GM12878 (cell line): ENCODE measurements around the gene SETD1B. TPM values are rescaled to one million over a fixed set of nuclear protein-coding genes. Genes with fewer than 3 reads are reported as not detected.

Experiments used
- ASH2L ChIP-seq: fragments of 300-600, 200-600 bp; sonication (generic); IDR thresholded peaks from 2 replicates; pipeline ENCODE4 v1.6.1; 2017; ENCODE audit warnings: low read depth, mild to moderate bottlenecking, borderline replicate concordance
- BACH1 ChIP-seq: fragments of 450-650 bp; IDR thresholded peaks from 2 replicates; pipeline ENCODE4 v1.6.1; 2017; ENCODE audit warnings: mild to moderate bottlenecking, borderline replicate concordance
- BHLHE40 ChIP-seq, 2 experiments: fragments of 450-650 bp in 1 of 2; IDR thresholded peaks; 2 replicates each; pipeline ENCODE4 v1.6.1; 2011 to 2017; ENCODE audit warnings: low read depth in 2 of 2, borderline replicate concordance in 1 of 2, improper control_type of control experiment in 1 of 2, low read length in 1 of 2, mild to moderate bottlenecking in 1 of 2
- DPF2 ChIP-seq: fragments of 450-650 bp; IDR thresholded peaks from 2 replicates; pipeline ENCODE4 v1.6.1; 2017; ENCODE audit warnings: mild to moderate bottlenecking
- EED ChIP-seq: sonication (generic); IDR thresholded peaks from 2 replicates; pipeline ENCODE4 v1.6.1; 2016; ENCODE audit warnings: antibody characterized with exemption, low read depth
- EP300 ChIP-seq, 2 experiments: fragments of 150-350 bp in 1 of 2; IDR thresholded peaks; 2 replicates each; pipeline ENCODE4 v1.6.1; 2011 to 2012; ENCODE audit warnings: low read depth in 2 of 2, low read length in 2 of 2, borderline replicate concordance in 1 of 2, improper control_type of control experiment in 1 of 2, inconsistent platforms in 1 of 2; ENCODE audit not compliant: control insufficient read depth in 1 of 2
- GATAD2B ChIP-seq: fragments of 450-650 bp; conservative IDR thresholded peaks from 2 replicates; pipeline ENCODE4 v1.6.1; 2017; ENCODE audit warnings: low read depth, mild to moderate bottlenecking, moderate library complexity
- HDGF ChIP-seq: fragments of 450-650 bp; IDR thresholded peaks from 2 replicates; pipeline ENCODE4 v1.6.1; 2016; ENCODE audit warnings: antibody characterized with exemption
- IKZF1 ChIP-seq: fragments of 450-650 bp; conservative IDR thresholded peaks from 2 replicates; pipeline ENCODE4 v1.6.1; 2017; ENCODE audit warnings: antibody characterized with exemption, mild to moderate bottlenecking
- IKZF2 ChIP-seq, 2 experiments: fragments of 450-650 bp; IDR thresholded peaks; 2 replicates each; pipeline ENCODE4 v1.6.1; 2017; ENCODE audit warnings: mild to moderate bottlenecking in 2 of 2, moderate library complexity in 2 of 2
- KLF5 ChIP-seq: fragments of 450-650 bp; IDR thresholded peaks from 2 replicates; pipeline ENCODE4 v1.6.1; 2014; ENCODE audit warnings: mild to moderate bottlenecking; ENCODE audit not compliant: partially characterized antibody
- LARP7 ChIP-seq: fragments of 450-650 bp; IDR thresholded peaks from 2 replicates; pipeline ENCODE4 v1.6.1; 2017; ENCODE audit warnings: mild to moderate bottlenecking
- NBN ChIP-seq: fragments of 450-650 bp; IDR thresholded peaks from 2 replicates; pipeline ENCODE4 v1.6.1; 2016
- NFXL1 ChIP-seq: fragments of 450-650 bp; IDR thresholded peaks from 2 replicates; pipeline ENCODE4 v1.6.1; 2017; ENCODE audit warnings: antibody characterized with exemption, mild to moderate bottlenecking, borderline replicate concordance
- POLR2A ChIP-seq: IDR thresholded peaks from 2 replicates; pipeline ENCODE4 v1.6.1; 2011; ENCODE audit warnings: low read depth, mild to moderate bottlenecking, low read length
- POU2F2 ChIP-seq: IDR thresholded peaks from 3 replicates; pipeline ENCODE4 v1.6.1; 2011; ENCODE audit warnings: low read depth, mild to moderate bottlenecking, low read length, borderline replicate concordance
- SMARCA5 ChIP-seq: fragments of 450-650 bp; IDR thresholded peaks from 2 replicates; pipeline ENCODE4 v1.6.1; 2017; ENCODE audit warnings: mild to moderate bottlenecking
- SUPT20H ChIP-seq: IDR thresholded peaks from 2 replicates; pipeline ENCODE4 v1.6.1; 2011; ENCODE audit warnings: low read depth, mild to moderate bottlenecking, low read length, moderate library complexity, borderline replicate concordance; ENCODE audit not compliant: control insufficient read depth
- TBL1XR1 ChIP-seq: IDR thresholded peaks from 2 replicates; pipeline ENCODE4 v1.6.1; 2012; ENCODE audit warnings: low read depth, low read length, improper control_type of control experiment
- TCF12 ChIP-seq: IDR thresholded peaks from 2 replicates; pipeline ENCODE4 v1.6.1; 2011; ENCODE audit warnings: low read depth, mild to moderate bottlenecking, low read length
- YY1 ChIP-seq: IDR thresholded peaks from 2 replicates; pipeline ENCODE4 v1.6.1; 2011; ENCODE audit warnings: low read depth, mild to moderate bottlenecking, low read length
- ZNF217 ChIP-seq: fragments of 450-650 bp; IDR thresholded peaks from 2 replicates; pipeline ENCODE4 v1.6.1; 2017; ENCODE audit warnings: antibody characterized with exemption, mild to moderate bottlenecking
- ZNF24 ChIP-seq: fragments of 450-650 bp; IDR thresholded peaks from 2 replicates; pipeline ENCODE4 v1.6.1; 2017; ENCODE audit warnings: antibody characterized with exemption, mild to moderate bottlenecking
- polyA plus RNA-seq, 11 experiments: library from polyadenylated mRNA; depleted of rRNA in 4 of 11; unstranded in 6 of 11; stranded (reverse) in 5 of 11; fragments of >200 nt; fragmentation: Nextera tagmentation in 4 of 11; fragmentation: Illumina TruSeq in 1 of 11; extraction: Ambion mirVana in 4 of 11; extraction: Trizol in 1 of 11; gene quantifications; 1 replicate in 1 of 11; 2 replicates in 10 of 11; pipeline versions ENCODE4 v1.2.1 to v1.2.3, GENCODE V29; 2011 to 2016; ENCODE audit warnings: inconsistent platforms in 2 of 11, missing spikeins in 2 of 11, low read depth in 1 of 11
- total RNA-seq, 4 experiments: library from RNA; depleted of rRNA in 3 of 4; stranded (reverse); fragments of >200 nt in 3 of 4; fragmentation: Illumina TruSeq in 1 of 4; extraction: Trizol in 1 of 4; gene quantifications; 2 replicates each; pipeline versions ENCODE4 v1.2.1 to v1.2.3, GENCODE V29; 2013 to 2021
- TF ChIP-seq, protein P1 (sequence below): fragments of 450-650 bp; IDR thresholded peaks from 2 replicates; pipeline ENCODE4 v1.6.1; 2016; ENCODE audit warnings: mild to moderate bottlenecking
- TF ChIP-seq, protein P2 (sequence below): fragments of 450-650 bp; IDR thresholded peaks from 2 replicates; pipeline ENCODE4 v1.6.1; 2016; ENCODE audit warnings: mild to moderate bottlenecking
- TF ChIP-seq, protein P3 (sequence below): fragments of 450-650 bp; conservative IDR thresholded peaks from 2 replicates; pipeline ENCODE4 v1.6.1; 2017; ENCODE audit warnings: mild to moderate bottlenecking, moderate library complexity

SETD1B gene
- total and polyA plus RNA-seq, 10 of the 15 experiments (the other 5 are each of a cell fraction or from before 2014, with no cell fraction given): 0.50 to 17.3 (median 1.6) TPM

DNA sequence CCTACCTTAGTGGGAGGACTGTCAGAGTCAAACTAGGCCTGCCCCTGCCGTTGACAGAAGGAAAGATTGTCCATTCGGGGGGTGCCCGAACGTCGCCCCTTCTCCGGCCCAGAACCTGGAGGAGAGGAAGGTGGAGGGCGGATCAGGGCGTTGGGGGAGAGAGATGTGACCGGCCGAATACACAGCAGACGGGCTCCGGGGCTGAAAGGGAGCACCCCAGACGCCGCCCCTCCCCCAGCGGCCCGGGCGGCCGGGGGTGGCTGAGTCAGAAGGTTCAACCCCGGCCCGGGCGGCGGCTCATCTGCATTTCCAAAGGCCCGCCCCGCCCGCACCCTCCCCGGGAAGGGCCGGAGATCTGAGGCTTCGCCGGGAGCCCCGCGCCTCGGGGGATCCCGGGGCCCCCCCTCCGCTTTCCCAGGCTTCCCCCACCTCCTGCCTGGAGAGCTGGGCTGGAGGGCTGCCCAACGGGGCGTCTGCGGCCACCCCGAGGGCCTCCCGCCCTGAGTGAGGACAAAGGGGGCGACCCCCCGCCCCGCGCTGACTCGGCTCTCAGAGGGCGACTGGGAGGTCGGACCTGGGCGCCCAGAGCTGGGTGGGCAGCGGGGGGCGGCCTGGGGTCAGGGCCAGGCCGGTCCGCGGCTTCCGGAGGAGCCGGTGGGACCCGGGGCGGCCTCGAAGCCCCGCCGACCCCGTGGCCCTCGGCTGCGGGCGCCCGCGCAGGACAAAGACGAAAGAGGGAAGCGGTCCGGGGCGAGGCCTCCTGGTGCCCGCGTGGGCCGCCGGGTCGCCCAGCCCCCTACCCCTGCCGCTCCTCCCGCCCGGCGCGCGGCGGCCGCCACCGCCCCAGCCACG, 3.7 kb upstream of the SETD1B start (continued):
- TF ChIP-seq, protein P1, sequence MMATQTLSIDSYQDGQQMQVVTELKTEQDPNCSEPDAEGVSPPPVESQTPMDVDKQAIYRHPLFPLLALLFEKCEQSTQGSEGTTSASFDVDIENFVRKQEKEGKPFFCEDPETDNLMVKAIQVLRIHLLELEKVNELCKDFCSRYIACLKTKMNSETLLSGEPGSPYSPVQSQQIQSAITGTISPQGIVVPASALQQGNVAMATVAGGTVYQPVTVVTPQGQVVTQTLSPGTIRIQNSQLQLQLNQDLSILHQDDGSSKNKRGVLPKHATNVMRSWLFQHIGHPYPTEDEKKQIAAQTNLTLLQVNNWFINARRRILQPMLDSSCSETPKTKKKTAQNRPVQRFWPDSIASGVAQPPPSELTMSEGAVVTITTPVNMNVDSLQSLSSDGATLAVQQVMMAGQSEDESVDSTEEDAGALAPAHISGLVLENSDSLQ: no peak
- TF ChIP-seq IKZF2 (IDR thresholded peaks at IDR 0.05): peak in 1 of 2 experiments; percentile 45; a peak in 2 of 4 replicates
- peak; percentile 82 for TF ChIP-seq IKZF1
- TF ChIP-seq GATAD2B: peak; percentile 93
- TF ChIP-seq KLF5: peak; percentile 27
- peak; percentile 51 for TF ChIP-seq POU2F2
- TF ChIP-seq SMARCA5: peak; percentile 49
- no peak for TF ChIP-seq SUPT20H
- TF ChIP-seq, protein P2, sequence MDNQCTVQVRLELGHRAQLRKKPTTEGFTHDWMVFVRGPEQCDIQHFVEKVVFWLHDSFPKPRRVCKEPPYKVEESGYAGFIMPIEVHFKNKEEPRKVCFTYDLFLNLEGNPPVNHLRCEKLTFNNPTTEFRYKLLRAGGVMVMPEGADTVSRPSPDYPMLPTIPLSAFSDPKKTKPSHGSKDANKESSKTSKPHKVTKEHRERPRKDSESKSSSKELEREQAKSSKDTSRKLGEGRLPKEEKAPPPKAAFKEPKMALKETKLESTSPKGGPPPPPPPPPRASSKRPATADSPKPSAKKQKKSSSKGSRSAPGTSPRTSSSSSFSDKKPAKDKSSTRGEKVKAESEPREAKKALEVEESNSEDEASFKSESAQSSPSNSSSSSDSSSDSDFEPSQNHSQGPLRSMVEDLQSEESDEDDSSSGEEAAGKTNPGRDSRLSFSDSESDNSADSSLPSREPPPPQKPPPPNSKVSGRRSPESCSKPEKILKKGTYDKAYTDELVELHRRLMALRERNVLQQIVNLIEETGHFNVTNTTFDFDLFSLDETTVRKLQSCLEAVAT: peak; percentile 64; the same call in 1 of the 2 replicates
- TF ChIP-seq, protein P3, sequence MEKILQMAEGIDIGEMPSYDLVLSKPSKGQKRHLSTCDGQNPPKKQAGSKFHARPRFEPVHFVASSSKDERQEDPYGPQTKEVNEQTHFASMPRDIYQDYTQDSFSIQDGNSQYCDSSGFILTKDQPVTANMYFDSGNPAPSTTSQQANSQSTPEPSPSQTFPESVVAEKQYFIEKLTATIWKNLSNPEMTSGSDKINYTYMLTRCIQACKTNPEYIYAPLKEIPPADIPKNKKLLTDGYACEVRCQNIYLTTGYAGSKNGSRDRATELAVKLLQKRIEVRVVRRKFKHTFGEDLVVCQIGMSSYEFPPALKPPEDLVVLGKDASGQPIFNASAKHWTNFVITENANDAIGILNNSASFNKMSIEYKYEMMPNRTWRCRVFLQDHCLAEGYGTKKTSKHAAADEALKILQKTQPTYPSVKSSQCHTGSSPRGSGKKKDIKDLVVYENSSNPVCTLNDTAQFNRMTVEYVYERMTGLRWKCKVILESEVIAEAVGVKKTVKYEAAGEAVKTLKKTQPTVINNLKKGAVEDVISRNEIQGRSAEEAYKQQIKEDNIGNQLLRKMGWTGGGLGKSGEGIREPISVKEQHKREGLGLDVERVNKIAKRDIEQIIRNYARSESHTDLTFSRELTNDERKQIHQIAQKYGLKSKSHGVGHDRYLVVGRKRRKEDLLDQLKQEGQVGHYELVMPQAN: 0 out of 2 replicates have a peak, but pooled peaks have one; percentile 22
- peak; percentile 73; the same call in 1 of the 2 replicates for TF ChIP-seq BACH1
- peak; percentile 68 for TF ChIP-seq LARP7
- TF ChIP-seq EED: peak; percentile 17; the same call in 1 of the 2 replicates
- TF ChIP-seq HDGF: peak; percentile 81; the same call in 1 of the 2 replicates
- peak; percentile 10; the same call in 1 of the 2 replicates for TF ChIP-seq ZNF24
- TF ChIP-seq NFXL1: peak; percentile 97
- TF ChIP-seq NBN: peak; percentile 78; the same call in 1 of the 2 replicates
- TF ChIP-seq YY1: 0 out of 2 replicates have a peak, but pooled peaks have one; percentile 25
- peak; percentile 63 for TF ChIP-seq DPF2
- no peak for TF ChIP-seq TBL1XR1
- no peak for TF ChIP-seq ASH2L
- 0 out of 2 replicates have a peak, but pooled peaks have one; percentile 23 for TF ChIP-seq TCF12
- TF ChIP-seq BHLHE40 (IDR thresholded peaks at IDR 0.05; ENCODE audit: borderline replicate concordance in 1 of 2, low read depth in 2 of 2, low read length in 1 of 2): peak in 1 of 2 experiments; percentile 54; a peak in 2 of 4 replicates
- peak; percentile 26 for TF ChIP-seq POLR2A
- TF ChIP-seq ZNF217: 0 out of 2 replicates have a peak, but pooled peaks have one; percentile 22
- no peak for TF ChIP-seq EP300 (IDR thresholded peaks at IDR 0.05; ENCODE audit: borderline replicate concordance in 1 of 2, control insufficient read depth in 1 of 2, low read depth in 2 of 2, low read length in 2 of 2)
- TF ChIP-seq, all 136 proteins: peak for 30
